ENCODE data around the gene TSPYL2. TPM values are rescaled to one million over a fixed set of nuclear protein-coding genes. Genes with fewer than 3 reads are reported as not detected.

TSPYL2 gene
- total RNA-seq, 2 donors from 2014 or later: 6.2 to 11.6 TPM

- Histone ChIP-seq H3K9me3 (no peaks in the 10 kb centered on the region), H3K27ac (peak overlapping the region; percentile 12), H3K36me3 (no peaks in the 10 kb centered on the region), H3K9ac (ENCODE audit: low read depth in 2 of 2, low read length in 2 of 2) (no peak overlapping the region), H3K4me1 (no peaks in the 10 kb centered on the region), H3K4me3 (no peak overlapping the region), H3K27me3 (no peaks in the 10 kb centered on the region)
- DNase-seq: no peak
- no peak for TF ChIP-seq CTCF (IDR thresholded peaks at IDR 0.05)
- intact Hi-C loops (cut with DNase I): no loop called here
These were observed 33.3 kb downstream of the TSPYL2 start for GRCh38 chrX:53115550-53115874.

GRCh38 chrX:53116101-53116500, 33.9 kb downstream of the TSPYL2 start:
- Histone ChIP-seq H3K36me3 (no peaks in the 10 kb centered on the region), H3K4me3 (no peak overlapping the region), H3K27me3 (no peaks in the 10 kb centered on the region), H3K9me3 (no peaks in the 10 kb centered on the region), H3K27ac (peak overlapping the region; percentile 12), H3K4me1 (no peaks in the 10 kb centered on the region), H3K9ac (ENCODE audit: low read depth in 2 of 2, low read length in 2 of 2) (peak overlapping the region in 1 of 2 donors; percentile 3)
- TF ChIP-seq CTCF (IDR thresholded peaks at IDR 0.05): no peak
- no peak for DNase-seq
- intact Hi-C loops (cut with DNase I): no loop called here

- Histone ChIP-seq H3K9ac (ENCODE audit: low read depth in 2 of 2, low read length in 2 of 2) (no peak overlapping the region), H3K36me3 (no peaks in the 10 kb centered on the region), H3K9me3 (no peaks in the 10 kb centered on the region), H3K4me3 (no peak overlapping the region), H3K27ac (no peak overlapping the region), H3K4me1 (no peaks in the 10 kb centered on the region), H3K27me3 (no peaks in the 10 kb centered on the region)
- no peak for TF ChIP-seq CTCF (IDR thresholded peaks at IDR 0.05)
- no peak for DNase-seq
- intact Hi-C loops (cut with DNase I): no loop called here
These were observed 39.8 kb downstream of the TSPYL2 start for GRCh38 chrX:53122013-53122412.

GRCh38 chrX:53125506-53125905, 43.3 kb downstream of the TSPYL2 start:
- Histone ChIP-seq H3K27me3 (no peaks in the 10 kb centered on the region), H3K36me3 (no peaks in the 10 kb centered on the region), H3K4me1 (no peaks in the 10 kb centered on the region), H3K9me3 (no peaks in the 10 kb centered on the region), H3K27ac (no peak overlapping the region), H3K9ac (ENCODE audit: low read depth in 2 of 2, low read length in 2 of 2) (no peak overlapping the region), H3K4me3 (no peak overlapping the region)
- intact Hi-C loops (cut with DNase I): no loop called here
- DNase-seq: no peak
- no peak for TF ChIP-seq CTCF (IDR thresholded peaks at IDR 0.05)

- Histone ChIP-seq H3K4me3 (no peak overlapping the region), H3K36me3 (no peaks in the 10 kb centered on the region), H3K27ac (no peak overlapping the region), H3K27me3 (no peaks in the 10 kb centered on the region), H3K9me3 (no peaks in the 10 kb centered on the region), H3K9ac (ENCODE audit: low read depth in 2 of 2, low read length in 2 of 2) (no peak overlapping the region), H3K4me1 (no peaks in the 10 kb centered on the region)
- no peak for DNase-seq
- intact Hi-C loops (cut with DNase I): no loop called here
- TF ChIP-seq CTCF (IDR thresholded peaks at IDR 0.05): no peak
These were observed 44.2 kb downstream of the TSPYL2 start for GRCh38 chrX:53126377-53126776.
